Fibroblast of lung (primary cell): ENCODE measurements around the gene ZNF568.

Experiments
- EZH2 ChIP-seq: IDR thresholded peaks from 2 replicates; pipeline ENCODE4 v1.5.1; 2012; ENCODE audit warnings: low read length, control low read depth, mild to moderate bottlenecking; ENCODE audit errors: missing control alignments
- TF ChIP-seq, protein P1 (sequence below), 2 donors: IDR thresholded peaks in 1 of 2; conservative IDR thresholded peaks in 1 of 2; 1 replicate in 1 of 2; 2 replicates in 1 of 2; pipeline ENCODE4 v1.5.1; 2011 to 2012; ENCODE audit warnings: low read length in 2 of 2, control low read depth in 1 of 2, inconsistent platforms in 1 of 2, low read depth in 1 of 2, mild to moderate bottlenecking in 1 of 2

GRCh38 chr19:36963280-36963679 is 47.1 kb downstream of the ZNF568 start:
- no peak for TF ChIP-seq EZH2
- TF ChIP-seq, protein P1, sequence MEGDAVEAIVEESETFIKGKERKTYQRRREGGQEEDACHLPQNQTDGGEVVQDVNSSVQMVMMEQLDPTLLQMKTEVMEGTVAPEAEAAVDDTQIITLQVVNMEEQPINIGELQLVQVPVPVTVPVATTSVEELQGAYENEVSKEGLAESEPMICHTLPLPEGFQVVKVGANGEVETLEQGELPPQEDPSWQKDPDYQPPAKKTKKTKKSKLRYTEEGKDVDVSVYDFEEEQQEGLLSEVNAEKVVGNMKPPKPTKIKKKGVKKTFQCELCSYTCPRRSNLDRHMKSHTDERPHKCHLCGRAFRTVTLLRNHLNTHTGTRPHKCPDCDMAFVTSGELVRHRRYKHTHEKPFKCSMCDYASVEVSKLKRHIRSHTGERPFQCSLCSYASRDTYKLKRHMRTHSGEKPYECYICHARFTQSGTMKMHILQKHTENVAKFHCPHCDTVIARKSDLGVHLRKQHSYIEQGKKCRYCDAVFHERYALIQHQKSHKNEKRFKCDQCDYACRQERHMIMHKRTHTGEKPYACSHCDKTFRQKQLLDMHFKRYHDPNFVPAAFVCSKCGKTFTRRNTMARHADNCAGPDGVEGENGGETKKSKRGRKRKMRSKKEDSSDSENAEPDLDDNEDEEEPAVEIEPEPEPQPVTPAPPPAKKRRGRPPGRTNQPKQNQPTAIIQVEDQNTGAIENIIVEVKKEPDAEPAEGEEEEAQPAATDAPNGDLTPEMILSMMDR (conservative IDR thresholded peaks at IDR 0.05 in 1 of 2, IDR thresholded peaks at IDR 0.05 in 1 of 2; ENCODE audit: low read depth in 1 of 2, low read length in 2 of 2) = no peak
